Ishikawa (cell line): Measurements from ENCODE around the gene MGME1.

Experiments used
- CEBPB ChIP-seq: IDR thresholded peaks from 2 replicates; pipeline ENCODE4 v1.6.1; 2012
- CREB1 ChIP-seq: IDR thresholded peaks from 2 replicates; pipeline ENCODE4 v1.6.1; 2012; ENCODE audit warnings: low read depth
- EGR1 ChIP-seq: IDR thresholded peaks from 2 replicates; pipeline ENCODE4 v1.6.1; 2012
- EP300 ChIP-seq: IDR thresholded peaks from 2 replicates; pipeline ENCODE4 v1.6.1; 2012; ENCODE audit warnings: borderline replicate concordance
- FOXM1 ChIP-seq: IDR thresholded peaks from 2 replicates; pipeline ENCODE4 v1.6.1; 2012; ENCODE audit warnings: low read depth, borderline replicate concordance
- MAX ChIP-seq: IDR thresholded peaks from 2 replicates; pipeline ENCODE4 v1.6.1; 2012
- NFIC ChIP-seq: IDR thresholded peaks from 2 replicates; pipeline ENCODE4 v1.6.1; 2012
- RAD21 ChIP-seq: IDR thresholded peaks from 2 replicates; pipeline ENCODE4 v1.6.1; 2012; ENCODE audit warnings: low read depth
- TAF1 ChIP-seq: IDR thresholded peaks from 2 replicates; pipeline ENCODE4 v1.6.1; 2012; ENCODE audit warnings: low read depth, mild to moderate bottlenecking
- TCF12 ChIP-seq: IDR thresholded peaks from 2 replicates; pipeline ENCODE4 v1.6.1; 2012; ENCODE audit warnings: low read depth
- TEAD4 ChIP-seq: IDR thresholded peaks from 2 replicates; pipeline ENCODE4 v1.6.1; 2012
- YY1 ChIP-seq: IDR thresholded peaks from 2 replicates; pipeline ENCODE4 v1.6.1; 2012; ENCODE audit warnings: low read depth
- ZBTB7A ChIP-seq: IDR thresholded peaks from 2 replicates; pipeline ENCODE4 v1.6.1; 2012; ENCODE audit warnings: low read depth
- TF ChIP-seq, protein P1 (sequence below): IDR thresholded peaks from 2 replicates; pipeline ENCODE4 v1.6.1; 2012; ENCODE audit warnings: low read depth, mild to moderate bottlenecking
- TF ChIP-seq, protein P2 (sequence below): IDR thresholded peaks from 2 replicates; pipeline ENCODE4 v1.6.1; 2012

Gene MGME1

DNA sequence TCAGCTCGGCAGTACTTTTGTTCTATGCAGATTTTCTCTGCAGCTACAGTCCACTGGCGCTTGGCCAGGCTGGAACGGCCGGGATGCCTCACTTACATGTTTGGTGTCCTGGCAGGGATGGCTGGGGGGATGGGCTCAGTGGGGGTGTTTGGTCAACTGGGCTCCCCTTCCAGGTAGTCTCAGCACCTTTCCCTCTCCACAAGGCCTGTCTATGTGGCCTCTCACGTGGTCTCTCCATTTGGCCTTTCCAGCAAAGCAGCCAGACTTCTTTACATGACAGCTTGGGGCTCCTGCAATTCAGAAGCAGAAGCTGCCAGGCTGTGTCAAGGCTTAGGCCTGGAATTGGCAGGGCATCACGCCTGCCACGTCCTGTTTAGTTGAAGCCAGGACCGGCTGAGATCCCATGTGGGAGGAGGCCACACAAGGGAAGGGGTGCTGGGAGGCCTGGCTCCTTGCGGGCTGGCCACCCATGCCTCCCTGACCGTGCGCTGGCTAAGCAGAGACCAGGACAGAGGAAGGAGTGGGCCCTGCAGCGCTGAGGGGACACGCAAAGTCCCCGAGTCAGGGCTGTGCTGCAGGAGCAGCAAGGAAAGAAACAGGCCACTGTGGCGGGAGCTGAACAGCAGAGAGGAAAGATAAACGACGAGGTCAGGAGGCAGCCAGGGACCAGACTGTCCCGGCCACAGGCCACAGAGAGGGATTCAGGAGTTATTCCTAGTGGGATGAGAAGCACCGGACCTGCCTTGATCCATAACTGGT lies 38.9 kb downstream of the MGME1 start:
- TF ChIP-seq FOXM1, result no peak
- TF ChIP-seq TAF1, result no peak
- no peak for TF ChIP-seq EGR1

GRCh38 chr20:18009116-18009515 lies 40.3 kb downstream of the MGME1 start:
- TF ChIP-seq ZBTB7A (no peak), EP300 (no peak), CREB1 (no peak)

GRCh38 chr20:18011482-18011881 lies 42.7 kb downstream of the MGME1 start:
- TF ChIP-seq TAF1 (no peak), RAD21 (no peak), MAX (no peak), EP300 (no peak), TEAD4 (no peak)

- no peak for TF ChIP-seq ZBTB7A
- TF ChIP-seq TEAD4, result no peak
- TF ChIP-seq FOXM1, result no peak
- TF ChIP-seq TCF12, result no peak
- TF ChIP-seq NFIC, result no peak
- TF ChIP-seq, protein P1, sequence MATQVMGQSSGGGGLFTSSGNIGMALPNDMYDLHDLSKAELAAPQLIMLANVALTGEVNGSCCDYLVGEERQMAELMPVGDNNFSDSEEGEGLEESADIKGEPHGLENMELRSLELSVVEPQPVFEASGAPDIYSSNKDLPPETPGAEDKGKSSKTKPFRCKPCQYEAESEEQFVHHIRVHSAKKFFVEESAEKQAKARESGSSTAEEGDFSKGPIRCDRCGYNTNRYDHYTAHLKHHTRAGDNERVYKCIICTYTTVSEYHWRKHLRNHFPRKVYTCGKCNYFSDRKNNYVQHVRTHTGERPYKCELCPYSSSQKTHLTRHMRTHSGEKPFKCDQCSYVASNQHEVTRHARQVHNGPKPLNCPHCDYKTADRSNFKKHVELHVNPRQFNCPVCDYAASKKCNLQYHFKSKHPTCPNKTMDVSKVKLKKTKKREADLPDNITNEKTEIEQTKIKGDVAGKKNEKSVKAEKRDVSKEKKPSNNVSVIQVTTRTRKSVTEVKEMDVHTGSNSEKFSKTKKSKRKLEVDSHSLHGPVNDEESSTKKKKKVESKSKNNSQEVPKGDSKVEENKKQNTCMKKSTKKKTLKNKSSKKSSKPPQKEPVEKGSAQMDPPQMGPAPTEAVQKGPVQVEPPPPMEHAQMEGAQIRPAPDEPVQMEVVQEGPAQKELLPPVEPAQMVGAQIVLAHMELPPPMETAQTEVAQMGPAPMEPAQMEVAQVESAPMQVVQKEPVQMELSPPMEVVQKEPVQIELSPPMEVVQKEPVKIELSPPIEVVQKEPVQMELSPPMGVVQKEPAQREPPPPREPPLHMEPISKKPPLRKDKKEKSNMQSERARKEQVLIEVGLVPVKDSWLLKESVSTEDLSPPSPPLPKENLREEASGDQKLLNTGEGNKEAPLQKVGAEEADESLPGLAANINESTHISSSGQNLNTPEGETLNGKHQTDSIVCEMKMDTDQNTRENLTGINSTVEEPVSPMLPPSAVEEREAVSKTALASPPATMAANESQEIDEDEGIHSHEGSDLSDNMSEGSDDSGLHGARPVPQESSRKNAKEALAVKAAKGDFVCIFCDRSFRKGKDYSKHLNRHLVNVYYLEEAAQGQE, result no peak
Measured at GRCh38 chr20:18011951-18012645, 43.3 kb downstream of the MGME1 start.

DNA sequence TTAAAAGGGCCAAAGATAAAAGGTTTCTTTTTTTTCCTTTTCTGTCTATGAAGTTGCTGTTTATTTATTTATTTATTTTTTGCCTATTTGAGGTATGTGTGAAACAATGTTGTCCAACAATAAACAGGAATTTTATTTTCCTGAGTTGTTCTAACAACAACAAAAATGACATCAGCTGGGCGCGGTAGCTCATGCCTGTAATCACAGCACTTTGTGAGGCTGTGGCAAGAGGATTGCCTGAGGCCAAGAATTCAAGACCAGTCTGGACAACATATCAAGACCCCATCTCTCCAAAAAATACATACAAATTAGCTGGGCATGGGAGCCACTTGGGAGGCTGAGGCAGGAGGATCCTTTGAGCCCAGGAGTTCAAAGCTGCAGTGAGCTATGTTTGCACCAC lies 44.1 kb downstream of the MGME1 start:
- TF ChIP-seq EGR1 (no peak), MAX (no peak), TAF1 (no peak), NFIC (no peak), EP300 (no peak), CREB1 (no peak), TEAD4 (no peak)
- TF ChIP-seq, protein P1, result no peak

DNA sequence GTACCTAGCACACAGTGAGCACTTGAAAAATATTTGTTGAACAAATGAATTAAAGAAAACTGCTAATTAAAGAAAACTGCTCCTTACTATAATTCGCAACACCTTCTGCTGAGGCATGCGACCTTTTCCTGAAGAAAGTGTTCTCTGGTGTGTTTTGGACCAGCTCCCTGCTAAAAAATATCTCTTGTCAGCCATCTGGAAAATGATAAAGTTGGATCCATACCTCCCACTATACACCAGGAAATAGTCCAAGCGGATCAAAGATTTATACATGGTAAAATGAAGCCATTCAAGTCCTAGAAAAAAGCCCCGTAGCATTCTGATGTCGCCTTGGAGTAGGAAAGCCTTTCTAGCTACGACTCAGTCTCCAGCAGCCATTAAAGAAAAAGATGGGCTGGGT lies 45.6 kb downstream of the MGME1 start:
- TF ChIP-seq EP300, result no peak
- TF ChIP-seq TAF1, result no peak
- TF ChIP-seq, protein P2, sequence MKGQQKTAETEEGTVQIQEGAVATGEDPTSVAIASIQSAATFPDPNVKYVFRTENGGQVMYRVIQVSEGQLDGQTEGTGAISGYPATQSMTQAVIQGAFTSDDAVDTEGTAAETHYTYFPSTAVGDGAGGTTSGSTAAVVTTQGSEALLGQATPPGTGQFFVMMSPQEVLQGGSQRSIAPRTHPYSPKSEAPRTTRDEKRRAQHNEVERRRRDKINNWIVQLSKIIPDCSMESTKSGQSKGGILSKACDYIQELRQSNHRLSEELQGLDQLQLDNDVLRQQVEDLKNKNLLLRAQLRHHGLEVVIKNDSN, result no peak
- no peak for TF ChIP-seq RAD21
- no peak for TF ChIP-seq EGR1
- no peak for TF ChIP-seq CREB1
- no peak for TF ChIP-seq NFIC
- TF ChIP-seq TEAD4, result no peak
- TF ChIP-seq FOXM1, result no peak
- TF ChIP-seq, protein P1, result no peak
- TF ChIP-seq ZBTB7A, result no peak
- no peak for TF ChIP-seq YY1
- TF ChIP-seq TCF12, result no peak
- TF ChIP-seq CEBPB, result no peak
- no peak for TF ChIP-seq MAX
